ENCODE results near the gene SNX8.
A peak's percentile ranks its signal among the peaks of the same experiment; 100 is the strongest.
"Not testable (repeated sequence)": the region's sequence is repeated elsewhere in the genome, so short reads cannot be mapped to it uniquely, and the experiment has no call there.

The SNX8 gene

GRCh38 chr7:2289621-2290020 lies 24.6 kb downstream of the SNX8 start:
- no peak for DNase-seq

GRCh38 chr7:2289111-2289586 lies 25.1 kb downstream of the SNX8 start:
- no peak for DNase-seq

DNA sequence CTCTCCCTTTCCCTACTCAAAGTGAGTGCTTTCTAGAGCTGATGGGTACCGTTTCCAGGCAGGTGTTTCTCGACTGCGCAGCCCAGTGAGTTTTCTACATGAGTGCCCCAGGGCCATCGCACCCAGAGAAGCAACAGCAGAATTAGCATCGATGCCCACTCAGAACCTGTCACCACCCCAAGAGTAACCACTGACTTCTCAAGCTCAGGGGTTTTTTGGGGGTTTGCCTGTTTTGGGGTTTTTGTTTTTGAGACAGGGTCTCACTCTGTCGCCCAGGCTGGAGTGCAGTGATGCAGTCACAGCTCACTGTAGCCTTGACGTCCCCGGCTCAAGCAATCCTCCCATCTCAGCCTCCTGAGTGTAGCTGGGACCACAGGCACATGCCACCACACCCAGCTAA lies 25.7 kb downstream of the SNX8 start:
- DNase-seq, result no peak

GRCh38 chr7:2287745-2288144 lies 26.5 kb downstream of the SNX8 start:
- no peak for DNase-seq

- no peak for DNase-seq
Observed at GRCh38 chr7:2283074-2283473, 31.2 kb downstream of the SNX8 start.

- DNase-seq, result no peak
Observed at GRCh38 chr7:2282185-2282751, 32.0 kb downstream of the SNX8 start.

- no peak for DNase-seq
Observed at GRCh38 chr7:2281541-2281940, 32.7 kb downstream of the SNX8 start.

DNA sequence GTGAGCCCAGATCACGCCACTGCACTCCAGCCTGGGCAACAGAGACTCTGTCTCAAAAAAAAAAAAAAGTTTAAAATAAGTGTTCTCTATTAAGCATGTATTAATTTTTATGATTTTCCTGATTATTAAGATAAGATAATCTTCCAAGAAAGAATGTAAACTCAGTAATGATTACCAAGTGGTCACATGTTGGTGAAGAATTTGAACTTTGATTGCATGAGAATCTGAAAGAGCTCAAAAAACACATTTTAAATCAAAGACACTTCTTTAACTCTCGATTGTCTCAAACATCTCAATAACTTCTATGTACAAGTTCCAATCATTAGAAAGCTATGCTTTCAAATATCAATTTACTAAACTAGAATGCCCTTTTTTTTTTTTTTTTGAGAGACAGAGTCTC lies 33.8 kb downstream of the SNX8 start:
- DNase-seq, result no peak

- no peak for DNase-seq
Observed at GRCh38 chr7:2279896-2280295, 34.3 kb downstream of the SNX8 start.

DNA sequence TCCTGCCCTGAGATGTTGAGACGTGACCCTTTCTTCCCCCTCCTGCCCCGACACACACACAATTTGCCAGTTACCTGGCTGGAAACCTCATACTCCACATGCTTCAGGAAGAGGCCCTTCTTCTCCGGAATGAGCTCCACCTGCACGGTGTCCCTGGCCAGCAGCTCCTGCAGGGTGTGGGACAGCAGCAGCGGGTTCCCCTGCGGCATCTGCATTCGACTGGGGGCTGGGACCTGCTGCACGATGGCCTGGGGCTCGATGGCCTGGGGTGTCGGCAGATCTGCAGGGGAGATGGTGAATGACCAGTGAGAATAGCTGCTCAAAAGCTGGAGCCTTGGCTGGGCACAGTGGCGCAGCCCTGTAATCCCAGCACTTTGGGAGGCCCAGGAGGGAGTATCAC lies 36.2 kb downstream of the SNX8 start:
- DNase-seq, result no peak

DNA sequence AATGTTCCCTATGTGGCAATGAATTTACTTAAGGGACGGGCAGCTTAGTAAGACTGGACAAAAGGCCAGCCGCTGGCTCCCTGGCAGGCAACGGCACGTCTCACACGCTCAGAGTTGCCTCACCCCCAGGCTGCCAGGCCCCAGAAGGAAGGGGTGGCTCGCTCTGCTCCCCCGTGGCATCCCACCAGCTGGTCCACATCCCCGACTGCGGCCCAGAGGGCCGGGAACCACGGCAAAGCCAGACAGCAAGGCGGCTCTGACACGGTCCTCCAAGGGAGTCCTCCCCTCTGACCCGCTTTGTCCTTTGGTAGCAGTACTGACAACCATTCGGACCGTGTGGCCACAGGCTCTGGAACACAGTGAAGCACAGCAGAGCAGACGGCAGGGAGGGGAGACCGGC lies 38.1 kb downstream of the SNX8 start:
- no peak for DNase-seq

- no peak for DNase-seq
Observed at GRCh38 chr7:2275101-2275500, 39.1 kb downstream of the SNX8 start.

GRCh38 chr7:2274666-2275065 lies 39.6 kb downstream of the SNX8 start:
- DNase-seq, result no peak

DNA sequence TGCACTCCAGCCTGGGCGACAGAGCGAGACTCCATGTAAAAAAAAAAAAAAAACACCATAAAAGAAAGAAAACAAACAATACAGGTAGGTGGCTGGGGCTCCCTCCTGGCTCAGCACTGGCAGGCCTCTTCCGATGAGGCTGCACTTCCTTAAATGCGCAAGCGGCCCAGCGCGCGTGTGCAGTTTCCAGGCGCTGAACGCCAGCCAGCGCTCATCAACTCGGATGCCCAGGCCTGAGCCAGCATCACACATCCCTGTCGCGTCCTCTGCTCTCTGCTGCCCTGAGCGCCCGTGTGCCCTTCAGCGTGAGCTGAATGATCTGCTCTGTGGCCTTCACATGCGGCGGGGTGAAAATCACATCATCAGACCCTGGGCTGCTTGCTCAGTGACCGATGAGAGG lies 40.4 kb downstream of the SNX8 start:
- no peak for DNase-seq

DNA sequence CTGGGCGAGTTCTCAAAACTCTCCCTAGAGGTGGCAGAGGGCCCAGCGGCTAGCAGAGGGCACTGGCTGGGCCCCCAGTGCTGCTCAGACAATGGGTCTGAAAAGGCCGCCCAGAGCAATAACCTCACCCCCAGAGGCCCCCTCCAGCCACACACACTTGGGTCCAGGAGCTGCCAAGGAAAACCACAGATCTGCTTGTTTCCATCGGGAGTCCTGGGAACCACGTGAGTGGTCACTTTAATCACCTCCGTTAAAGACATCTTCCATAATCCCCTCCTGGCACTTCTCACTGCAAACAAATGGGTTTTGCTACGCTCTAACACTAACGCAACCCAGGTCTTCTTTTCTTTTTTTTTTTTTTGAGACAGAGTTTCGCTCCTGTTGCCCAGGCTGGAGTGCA lies 42.2 kb downstream of the SNX8 start:
- DNase-seq, result no peak

- no peak for DNase-seq
Observed at GRCh38 chr7:2271273-2272026, 42.8 kb downstream of the SNX8 start.

GRCh38 chr7:2270495-2270894 lies 43.7 kb downstream of the SNX8 start:
- no peak for DNase-seq

- no peak for DNase-seq
Observed at GRCh38 chr7:2269991-2270460, 44.2 kb downstream of the SNX8 start.

- not testable (repeated sequence) for DNase-seq
Observed at GRCh38 chr7:2269089-2269990, 44.9 kb downstream of the SNX8 start.

GRCh38 chr7:2266911-2267310 lies 47.3 kb downstream of the SNX8 start:
- DNase-seq, result no peak

DNA sequence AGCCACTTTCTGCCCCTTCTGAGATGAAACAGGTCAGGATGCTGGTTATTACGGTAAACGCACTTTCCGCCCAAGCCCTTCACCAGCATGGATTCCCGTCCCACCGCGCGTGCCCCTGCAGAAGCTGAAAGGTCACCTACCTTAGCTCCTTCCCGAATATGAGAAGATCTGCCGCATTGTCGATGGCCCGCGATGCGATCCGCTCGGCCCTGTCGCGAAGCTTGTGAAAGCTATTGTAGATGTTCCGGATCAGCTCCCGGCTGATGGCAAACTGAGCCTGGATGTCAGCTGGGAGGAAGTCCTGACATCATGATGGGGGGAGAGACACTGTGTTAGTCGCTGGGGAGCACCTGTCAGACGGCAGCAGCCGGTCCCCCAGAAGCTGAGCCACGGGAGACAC lies 50.1 kb downstream of the SNX8 start:
- DNase-seq, result no peak

- DNase-seq, result no peak
Observed at GRCh38 chr7:2263176-2263575, 51.1 kb downstream of the SNX8 start.

DNA sequence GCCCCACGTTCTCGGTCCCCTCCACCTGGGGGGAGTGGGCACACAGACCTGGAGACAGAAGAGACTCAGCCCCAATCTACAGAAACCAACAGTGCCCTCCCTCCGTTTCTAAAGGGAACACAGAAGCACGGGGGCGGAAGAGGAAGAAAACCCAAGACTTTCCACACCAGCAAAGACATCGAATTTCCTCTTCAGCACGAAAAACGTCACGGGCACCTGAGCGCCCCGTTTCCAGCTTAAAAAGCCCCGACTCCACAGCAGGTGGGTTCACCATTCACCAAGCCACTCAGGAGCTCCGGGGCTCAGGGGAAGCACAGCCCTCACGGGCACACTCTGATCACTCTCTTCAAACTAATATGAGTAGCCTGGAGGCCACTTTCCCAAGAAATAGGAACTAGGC lies 52.6 kb downstream of the SNX8 start:
- no peak for DNase-seq

DNA sequence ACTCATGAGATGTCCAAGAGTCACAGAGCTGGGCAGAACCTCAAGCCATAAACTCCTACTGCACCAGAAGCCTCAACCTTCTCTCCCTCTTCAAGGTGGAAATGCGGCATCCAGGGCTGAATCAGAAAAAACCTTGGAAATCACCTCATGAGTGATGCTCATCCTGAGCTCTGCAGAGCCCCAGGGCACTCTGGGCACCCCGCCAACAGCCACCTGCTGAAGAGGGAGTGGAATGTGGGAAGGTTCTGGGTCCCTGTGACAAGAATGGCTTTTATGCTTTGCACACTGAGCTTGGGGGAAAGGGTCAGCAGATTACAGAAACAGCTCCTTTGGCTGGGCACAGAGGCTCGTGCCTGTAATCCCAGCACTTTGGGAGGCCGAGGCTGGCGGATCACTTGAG lies 53.4 kb downstream of the SNX8 start:
- peak; percentile 47 for DNase-seq

Measured in NCI-H1092 treated with DMSO at 0.1 percent for 48 hours (cell line).